ENCODE data around the gene PLD4. TPM values are rescaled to one million over a fixed set of nuclear protein-coding genes. Genes with fewer than 3 reads are reported as not detected.

Gene PLD4
- total RNA-seq (2013): 27.5 TPM
- polyA plus RNA-seq (10 to 100 TPM; 12.2 to 15.5 (median 15.1) TPM), polyA minus RNA-seq (18.1 and 41.1 TPM in 2 replicates), total RNA-seq (1.0 to 12.1 (median 7.3) reads per million in 11 experiments)

GRCh38 chr14:104924421-104925213, at the start of gene PLD4:
TSS of gene PLD4 (plus strand) at chr14:104924879. CDS start at chr14:104927141, 2,262 bp downstream.
- intact Hi-C loops (cut with micrococcal nuclease): no loop called here
- Mint-ChIP-seq H3K27ac (peak within 1 kb of the TSS in 3 of 7 donors; percentile 46 to 54 (median 48)), H3K36me3 (peaks cover 1 to 4% of the 10 kb centered on the region in 2 donors), H3K4me3 (peak within 1 kb of the TSS; percentile 69 to 90), H3K27me3 (ENCODE audit: low read depth in 3 of 3) (peaks cover 0 to 4% (median 0%) of the 10 kb centered on the region in 3 donors), H3K9me3 (peaks cover 4 to 7% (median 5%) of the 10 kb centered on the region in 7 donors), H3K4me1 (peaks cover 39% of the 10 kb centered on the region)
- no peaks in the 10 kb centered on the region for H3K27me3 ChIP-seq (ENCODE audit: control insufficient read depth in 2 of 2, insufficient read depth in 2 of 2, low read length in 2 of 2)
- peak within 1 kb of the TSS; percentile 44 for H3K9ac ChIP-seq (ENCODE audit: insufficient read depth, low read length, poor library complexity, severe bottlenecking)
- peaks cover 0 to 5% of the 10 kb centered on the region in 2 donors for H3K9me3 ChIP-seq (replicated peaks in 1 of 2; ENCODE audit: control insufficient read depth in 1 of 2, insufficient read depth in 1 of 2, low read length in 2 of 2)
- peak within 1 kb of the TSS; percentile 57 for H3K4me2 ChIP-seq (replicated peaks; ENCODE audit: extremely low read depth, low read length, poor library complexity, severe bottlenecking)
- peak within 1 kb of the TSS; percentile 10 to 68 (median 35) for H3K4me3 ChIP-seq (replicated peaks in 1 of 3; ENCODE audit: low read depth in 2 of 3, low read length in 3 of 3)
- peaks cover 20% of the 10 kb centered on the region for H3K79me2 ChIP-seq (ENCODE audit: insufficient read depth, low read length)
- WGBS (ENCODE audit: insufficient coverage): 14% methylated on average over 7 of the region's 14 CpGs
- peak; percentile 42 to 58 (median 45) for DNase-seq
- peak within 1 kb of the TSS; percentile 59 for H2AFZ ChIP-seq (ENCODE audit: insufficient read depth, low read depth, low read length, poor library complexity, severe bottlenecking)
- TF ChIP-seq CTCF (IDR thresholded peaks at IDR 0.05): no peak
- peak within 1 kb of the TSS in 1 of 2 donors; percentile 40 for H3K27ac ChIP-seq (ENCODE audit: low read depth in 1 of 2, low read length in 2 of 2)
- H4K20me1 ChIP-seq (ENCODE audit: insufficient read depth, low read length): no peaks in the 10 kb centered on the region
- peaks cover 0 to 4% of the 10 kb centered on the region in 2 donors for H3K36me3 ChIP-seq (replicated peaks in 1 of 2; ENCODE audit: control insufficient read depth in 1 of 2, insufficient read depth in 2 of 2, low read length in 2 of 2)
- H3K4me1 ChIP-seq (ENCODE audit: control insufficient read depth in 1 of 2, insufficient read depth in 2 of 2, low read length in 2 of 2): peaks cover 36 to 43% of the 10 kb centered on the region in 2 donors

- Histone ChIP-seq H3K4me3 (replicated peaks in 1 of 3; ENCODE audit: low read depth in 2 of 3, low read length in 3 of 3) (no peak overlapping the region), H3K4me1 (ENCODE audit: control insufficient read depth in 1 of 2, insufficient read depth in 2 of 2, low read length in 2 of 2) (peaks cover 0 to 5% of the 10 kb centered on the region in 2 donors), H3K4me2 (replicated peaks; ENCODE audit: extremely low read depth, low read length, poor library complexity, severe bottlenecking) (no peak overlapping the region), H2AFZ (ENCODE audit: insufficient read depth, low read depth, low read length, poor library complexity, severe bottlenecking) (no peak overlapping the region), H3K36me3 (replicated peaks in 1 of 2; ENCODE audit: control insufficient read depth in 1 of 2, insufficient read depth in 2 of 2, low read length in 2 of 2) (no peaks in the 10 kb centered on the region), H3K9ac (ENCODE audit: insufficient read depth, low read length, poor library complexity, severe bottlenecking) (no peak overlapping the region), H3K27ac (ENCODE audit: low read depth in 1 of 2, low read length in 2 of 2) (no peak overlapping the region), H3K9me3 (replicated peaks in 1 of 2; ENCODE audit: control insufficient read depth in 1 of 2, insufficient read depth in 1 of 2, low read length in 2 of 2) (peaks cover 0 to 2% of the 10 kb centered on the region in 2 donors), H3K27me3 (ENCODE audit: control insufficient read depth in 2 of 2, insufficient read depth in 2 of 2, low read length in 2 of 2) (no peaks in the 10 kb centered on the region), H4K20me1 (ENCODE audit: insufficient read depth, low read length) (no peaks in the 10 kb centered on the region), H3K79me2 (ENCODE audit: insufficient read depth, low read length) (no peaks in the 10 kb centered on the region)
- Mint-ChIP-seq H3K4me3 (no peak overlapping the region), H3K4me1 (peaks cover 7% of the 10 kb centered on the region), H3K27ac (no peak overlapping the region), H3K27me3 (ENCODE audit: low read depth in 3 of 3) (peaks cover 10 to 17% (median 10%) of the 10 kb centered on the region in 3 donors), H3K36me3 (no peaks in the 10 kb centered on the region), H3K9me3 (peaks cover 0 to 5% (median 0%) of the 10 kb centered on the region in 7 donors)
- TF ChIP-seq CTCF (IDR thresholded peaks at IDR 0.05): no peak
- WGBS (ENCODE audit: insufficient coverage): 89% methylated on average over 9 of the region's 13 CpGs
- intact Hi-C loops (cut with micrococcal nuclease): no loop called here
- no peak for DNase-seq
Observed at GRCh38 chr14:104875412-104875751, 49.3 kb upstream of the PLD4 start.
